Measurements from ENCODE around the gene TSR3.

TSR3 gene

GRCh38 chr16:1395444-1396031 is 43.9 kb upstream of the TSR3 start:
- TF ChIP-seq CTCF (IDR thresholded peaks at IDR 0.05; ENCODE audit: insufficient read depth, low read length, missing control alignments): no peak
- ChIA-PET CTCF (no interaction called here), POLR2A (interaction anchor here (1.5 kb wide), 1 partner anchor 25 kb away, joined by 3 read pairs; no protein-coding TSS in a partner anchor)
- DNase-seq (ENCODE audit: low read depth, low spot score): no peak
- no peak overlapping the region for H3K4me3 ChIP-seq (ENCODE audit: low read depth, low read length)

- ChIA-PET CTCF (no interaction called here), POLR2A (interaction anchor here (1.5 kb wide), 1 partner anchor 26 kb away, joined by 3 read pairs; no protein-coding TSS in a partner anchor)
- no peak overlapping the region for H3K4me3 ChIP-seq (ENCODE audit: low read depth, low read length)
- no peak for TF ChIP-seq CTCF (IDR thresholded peaks at IDR 0.05; ENCODE audit: insufficient read depth, low read length, missing control alignments)
- no peak for DNase-seq (ENCODE audit: low read depth, low spot score)
Measured at GRCh38 chr16:1394367-1394951, 42.8 kb upstream of the TSR3 start.

- TF ChIP-seq CTCF (IDR thresholded peaks at IDR 0.05; ENCODE audit: insufficient read depth, low read length, missing control alignments): no peak
- CTCF ChIA-PET: no interaction called here
Measured at GRCh38 chr16:1393613-1394176, 42.0 kb upstream of the TSR3 start.

GRCh38 chr16:1392826-1393225 is 41.1 kb upstream of the TSR3 start:
- no peak overlapping the region for H3K4me3 ChIP-seq (ENCODE audit: low read depth, low read length)
- DNase-seq (ENCODE audit: low read depth, low spot score): no peak
- ChIA-PET POLR2A (no interaction called here), CTCF (no interaction called here)
- no peak for TF ChIP-seq CTCF (IDR thresholded peaks at IDR 0.05; ENCODE audit: insufficient read depth, low read length, missing control alignments)

More at GRCh38 chr16:1393613-1394176, 42.0 kb upstream of the TSR3 start:
- POLR2A ChIA-PET: interaction anchor here (1.5 kb wide), 1 partner anchor 27 kb away, joined by 3 read pairs; no protein-coding TSS in a partner anchor
- DNase-seq (ENCODE audit: low read depth, low spot score): no peak
- no peak overlapping the region for H3K4me3 ChIP-seq (ENCODE audit: low read depth, low read length)

GRCh38 chr16:1390239-1390779 is 38.6 kb upstream of the TSR3 start:
- H3K4me3 ChIP-seq (ENCODE audit: low read depth, low read length): no peak overlapping the region
- no peak for TF ChIP-seq CTCF (IDR thresholded peaks at IDR 0.05; ENCODE audit: insufficient read depth, low read length, missing control alignments)
- no peak for DNase-seq (ENCODE audit: low read depth, low spot score)
- ChIA-PET POLR2A (no interaction called here), CTCF (interaction anchor here (1.7 kb wide), 1 partner anchor 27 kb away, joined by 4 read pairs; no protein-coding TSS in a partner anchor)

- CTCF ChIA-PET: no interaction called here
- no peak for TF ChIP-seq CTCF (IDR thresholded peaks at IDR 0.05; ENCODE audit: insufficient read depth, low read length, missing control alignments)
- no peak overlapping the region for H3K4me3 ChIP-seq (ENCODE audit: low read depth, low read length)
- POLR2A ChIA-PET: no interaction called here
- no peak for DNase-seq (ENCODE audit: low read depth, low spot score)
Measured at GRCh38 chr16:1389762-1390161, 38.1 kb upstream of the TSR3 start.

Data from AG04449 (cell line).